Right atrium auricular region (tissue), 2 donors: ENCODE results near the gene NPM3. TPM values are rescaled to one million over a fixed set of nuclear protein-coding genes. Genes with fewer than 3 reads are reported as not detected.

ENCODE experiments used
- DNase-seq: peaks from one replicate; pipeline ENCODE4 v3.0.0-alpha.2; 2019; ENCODE audit warnings: low spot score
- H3K27ac ChIP-seq, 2 donors: fragments of 200-600 bp; sonication (generic); 1 replicate in 1 of 2; 2 replicates in 1 of 2; pipeline ENCODE4 v1.5.1; 2016 to 2019
- H3K27me3 ChIP-seq, 2 donors: fragments of 200-600 bp; sonication (generic); one replicate each; pipeline versions ENCODE4 v1.5.1 to v1.6.0; 2017 to 2019
- H3K36me3 ChIP-seq: fragments of 200-600 bp; sonication (generic); one replicate; pipeline ENCODE4 v1.5.1; 2016
- H3K4me1 ChIP-seq, 2 donors: fragments of 200-600 bp; sonication (generic); one replicate each; pipeline versions ENCODE4 v1.5.1 to v1.6.0; 2017 to 2019
- H3K4me3 ChIP-seq, 2 donors: fragments of 200-600 bp; sonication (generic); 1 replicate in 1 of 2; 2 replicates in 1 of 2; pipeline ENCODE4 v1.5.1; 2017 to 2019; ENCODE audit warnings: mild to moderate bottlenecking in 1 of 2, moderate library complexity in 1 of 2
- H3K9me3 ChIP-seq, 2 donors: fragments of 200-600 bp; sonication (generic); one replicate each; pipeline ENCODE4 v1.5.1; 2019
- total RNA-seq, 2 donors: library from RNA; depleted of rRNA; stranded (reverse); fragments of >200 nt; gene quantifications; one replicate each; pipeline ENCODE4 v1.1.0, GENCODE V29; 2016
- TF ChIP-seq, protein P1 (sequence below), 2 donors: fragments of 200-600 bp; sonication (generic); IDR thresholded peaks; one replicate each; pipeline ENCODE4 v1.5.1; 2019; ENCODE audit warnings: antibody characterized with exemption in 2 of 2

The NPM3 gene
- total RNA-seq, 2 donors from 2014 or later: 6.2 to 14.7 TPM

DNA sequence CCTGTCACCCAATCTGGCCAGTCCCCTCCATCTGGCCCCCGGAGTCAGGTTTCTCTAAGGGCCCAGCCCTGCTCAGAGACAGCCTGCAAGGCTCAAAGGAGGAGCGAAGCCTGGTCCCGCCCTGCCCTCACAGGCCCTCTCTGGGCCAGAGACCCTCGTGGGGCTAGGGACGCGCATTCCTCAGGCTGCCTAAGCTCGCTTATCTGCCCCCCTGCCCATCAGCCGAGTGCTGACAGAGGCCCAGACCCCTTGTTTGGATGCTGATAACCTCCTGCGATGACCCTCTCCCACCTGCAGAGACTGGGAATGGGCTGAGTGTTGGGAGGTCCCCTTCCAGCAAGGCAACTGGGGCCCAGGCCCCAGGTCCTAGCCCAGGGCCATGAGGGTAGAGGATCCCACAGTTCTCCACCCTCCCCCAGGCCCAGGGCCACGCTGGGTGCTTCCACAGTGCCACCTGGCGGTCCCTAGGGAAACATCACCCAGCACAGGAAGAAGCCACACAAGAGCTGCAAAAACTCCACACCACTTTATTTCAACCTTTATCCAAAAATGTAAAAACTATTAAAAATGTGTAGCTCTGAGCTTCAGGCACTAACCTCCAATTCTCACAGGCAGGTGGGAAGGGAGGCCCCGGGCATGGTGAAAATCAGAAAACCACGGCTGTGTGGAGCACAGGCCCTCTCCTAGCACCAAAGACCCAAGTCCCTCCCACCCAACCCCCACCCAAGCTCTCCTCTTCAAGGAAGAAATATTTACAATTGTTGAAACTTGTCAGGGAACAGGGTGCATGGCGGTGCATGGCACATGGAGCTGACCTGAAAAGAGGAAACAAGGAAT is 2.2 kb downstream of the NPM3 start:
- no peaks in the 10 kb centered on the region for H3K9me3 ChIP-seq
- H3K36me3 ChIP-seq: peaks cover 10% of the 10 kb centered on the region
- peak; percentile 59 for DNase-seq
- H3K4me3 ChIP-seq: no peak overlapping the region
- TF ChIP-seq, protein P1, sequence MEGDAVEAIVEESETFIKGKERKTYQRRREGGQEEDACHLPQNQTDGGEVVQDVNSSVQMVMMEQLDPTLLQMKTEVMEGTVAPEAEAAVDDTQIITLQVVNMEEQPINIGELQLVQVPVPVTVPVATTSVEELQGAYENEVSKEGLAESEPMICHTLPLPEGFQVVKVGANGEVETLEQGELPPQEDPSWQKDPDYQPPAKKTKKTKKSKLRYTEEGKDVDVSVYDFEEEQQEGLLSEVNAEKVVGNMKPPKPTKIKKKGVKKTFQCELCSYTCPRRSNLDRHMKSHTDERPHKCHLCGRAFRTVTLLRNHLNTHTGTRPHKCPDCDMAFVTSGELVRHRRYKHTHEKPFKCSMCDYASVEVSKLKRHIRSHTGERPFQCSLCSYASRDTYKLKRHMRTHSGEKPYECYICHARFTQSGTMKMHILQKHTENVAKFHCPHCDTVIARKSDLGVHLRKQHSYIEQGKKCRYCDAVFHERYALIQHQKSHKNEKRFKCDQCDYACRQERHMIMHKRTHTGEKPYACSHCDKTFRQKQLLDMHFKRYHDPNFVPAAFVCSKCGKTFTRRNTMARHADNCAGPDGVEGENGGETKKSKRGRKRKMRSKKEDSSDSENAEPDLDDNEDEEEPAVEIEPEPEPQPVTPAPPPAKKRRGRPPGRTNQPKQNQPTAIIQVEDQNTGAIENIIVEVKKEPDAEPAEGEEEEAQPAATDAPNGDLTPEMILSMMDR (IDR thresholded peaks at IDR 0.05): peak; percentile 74 to 90
- peaks cover 0 to 12% of the 10 kb centered on the region in 2 donors for H3K27me3 ChIP-seq
- no peak overlapping the region for H3K27ac ChIP-seq
- H3K4me1 ChIP-seq: peaks cover 0 to 62% of the 10 kb centered on the region in 2 donors

DNA sequence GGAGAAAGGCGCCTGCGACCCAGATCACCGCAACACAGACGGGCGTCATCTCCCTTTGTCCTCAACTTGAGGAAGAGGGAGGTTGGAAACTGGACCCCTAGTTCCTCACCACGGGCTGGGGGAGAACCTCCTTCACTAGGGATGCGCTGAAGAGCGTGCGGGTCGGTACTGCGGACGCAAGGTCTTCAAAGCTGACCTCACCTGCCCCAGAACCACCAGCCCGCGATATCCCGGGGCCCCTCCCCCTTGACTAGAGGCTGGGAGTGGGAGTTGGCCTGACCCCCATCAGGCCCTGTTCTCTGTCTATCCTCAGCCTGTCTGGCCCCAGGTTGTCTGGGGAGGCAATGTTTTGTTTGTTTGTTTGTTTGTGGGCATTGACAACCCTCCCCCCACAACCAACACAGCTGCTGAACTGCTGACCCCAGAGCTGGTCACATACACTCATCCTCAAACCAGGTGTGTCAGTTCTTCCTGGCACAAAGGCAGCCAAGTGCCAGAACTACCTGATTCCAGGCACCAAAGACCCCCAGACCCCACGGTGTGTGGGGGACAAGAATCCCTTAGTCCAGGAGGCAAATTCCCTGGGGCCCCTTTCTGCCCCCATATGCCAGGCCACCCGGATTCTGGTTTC is 2.9 kb downstream of the NPM3 start:
- no peak overlapping the region for H3K27ac ChIP-seq
- no peak for DNase-seq
- TF ChIP-seq, protein P1 (IDR thresholded peaks at IDR 0.05): peak in 1 of 2 donors; percentile 10
- H3K36me3 ChIP-seq: peaks cover 3% of the 10 kb centered on the region
- peak overlapping the region; percentile 18 to 52 for H3K4me3 ChIP-seq
- H3K9me3 ChIP-seq: no peaks in the 10 kb centered on the region
- peaks cover 3 to 15% of the 10 kb centered on the region in 2 donors for H3K27me3 ChIP-seq
- peaks cover 0 to 66% of the 10 kb centered on the region in 2 donors for H3K4me1 ChIP-seq

DNA sequence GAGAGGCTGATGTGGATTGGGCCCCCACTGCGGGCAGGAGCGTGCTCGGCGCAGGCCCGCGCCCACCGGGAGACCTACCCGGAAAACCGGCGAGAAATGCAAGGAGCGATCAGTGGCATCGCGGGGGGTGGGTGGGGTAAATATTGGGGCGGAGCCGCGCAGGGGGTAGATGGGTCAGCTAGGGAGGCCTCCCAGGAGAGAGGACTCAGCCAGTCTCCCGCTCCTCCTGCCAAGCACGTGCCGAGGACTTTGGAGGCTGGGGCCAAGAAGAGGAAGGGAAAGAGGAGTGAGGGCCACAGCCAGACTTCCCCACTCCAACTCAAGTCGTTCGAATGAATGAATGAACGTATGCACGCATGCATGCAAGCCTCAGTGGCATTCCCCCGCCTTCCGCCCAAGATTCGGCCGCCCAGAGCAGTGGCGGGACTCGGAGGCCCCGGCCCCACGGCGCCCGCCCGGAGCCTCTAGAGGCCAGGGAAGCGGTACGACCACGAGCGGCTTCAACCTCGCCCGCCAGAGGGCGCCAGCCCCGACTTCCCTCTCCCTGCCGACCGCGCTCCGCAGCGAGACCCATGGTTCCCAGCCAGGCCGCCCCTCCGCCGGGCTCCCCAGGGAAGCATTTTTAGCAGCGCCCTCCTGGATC is 3.6 kb downstream of the NPM3 start:
- Histone ChIP-seq H3K27ac (no peak overlapping the region), H3K9me3 (no peaks in the 10 kb centered on the region), H3K36me3 (no peaks in the 10 kb centered on the region), H3K4me3 (peak overlapping the region; percentile 18 to 52), H3K4me1 (peaks cover 0 to 73% of the 10 kb centered on the region in 2 donors), H3K27me3 (peaks cover 9 to 21% of the 10 kb centered on the region in 2 donors)
- peak; percentile 70 for DNase-seq
- TF ChIP-seq, protein P1 (IDR thresholded peaks at IDR 0.05): peak; percentile 78 to 93

DNA sequence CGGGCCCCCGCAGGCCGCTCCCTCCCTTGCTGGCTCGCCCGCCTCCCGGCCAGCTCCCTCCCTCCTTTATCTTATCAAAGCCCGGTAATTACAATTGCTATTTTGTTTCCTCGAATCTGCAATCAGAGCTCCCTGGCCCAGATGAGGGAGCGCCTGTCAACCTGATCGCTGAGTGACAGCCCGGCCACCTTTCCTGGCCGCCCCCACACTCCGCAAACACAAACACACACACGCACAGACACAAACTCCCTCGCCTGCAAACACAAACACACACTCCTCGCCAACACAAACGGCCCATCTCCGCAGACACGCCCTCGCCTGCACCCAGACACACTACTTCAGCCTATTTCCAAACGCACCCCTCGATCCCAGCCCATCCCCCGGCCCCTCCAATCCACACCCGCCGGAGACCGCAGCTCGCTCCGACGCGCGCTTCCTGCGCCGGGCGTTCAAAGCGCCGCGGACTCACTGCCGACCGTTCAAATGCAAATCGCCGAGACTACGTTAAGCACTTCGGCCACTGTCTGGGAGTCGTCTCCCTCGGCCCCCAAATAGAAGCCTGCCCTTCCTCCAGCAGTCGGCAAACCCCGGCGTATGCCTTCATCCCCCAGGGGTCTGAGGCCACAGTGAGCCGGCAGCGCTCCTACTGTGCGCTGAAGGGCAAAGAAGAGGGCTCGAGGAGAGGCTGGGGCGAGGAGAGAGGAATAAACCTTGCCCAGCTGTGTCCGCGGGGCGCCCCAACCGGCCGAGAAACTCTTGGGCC is 4.3 kb downstream of the NPM3 start:
- peak overlapping the region; percentile 18 to 52 for H3K4me3 ChIP-seq
- peaks cover 15 to 28% of the 10 kb centered on the region in 2 donors for H3K27me3 ChIP-seq

More for the DNA sequence above, 4.3 kb downstream of the NPM3 start:
- H3K36me3 ChIP-seq: no peaks in the 10 kb centered on the region
- H3K9me3 ChIP-seq: no peaks in the 10 kb centered on the region
- H3K27ac ChIP-seq: no peak overlapping the region
- TF ChIP-seq, protein P1 (IDR thresholded peaks at IDR 0.05): no peak
- DNase-seq: peak; percentile 55
- H3K4me1 ChIP-seq: peaks cover 0 to 69% of the 10 kb centered on the region in 2 donors
